GM23338 (cell line): ENCODE measurements around the gene COLEC12. TPM values are rescaled to one million over a fixed set of nuclear protein-coding genes. Genes with fewer than 3 reads are reported as not detected.

Source experiments
- ATAC-seq: fragments of 200-7000 bp; cut with Tn5 transposase; 3 replicates; pipeline ENCODE4 v1.9.1; 2020
- DNase-seq: peaks from one replicate; pipeline ENCODE4 v3.0.0-alpha.2; 2015; ENCODE audit warnings: low spot score
- H2AFZ ChIP-seq: fragments of 200-600 bp; sonication (generic); 2 replicates; pipeline ENCODE4 v1.8.0; 2016; ENCODE audit warnings: antibody characterized with exemption, mild to moderate bottlenecking, moderate library complexity
- H3F3A ChIP-seq: fragments of 200-600 bp; sonication (generic); replicated peaks from 2 replicates; pipeline ENCODE4 v1.8.0; 2017; ENCODE audit warnings: antibody characterized with exemption, mixed run types, low read depth
- H3K27ac ChIP-seq: fragments of 200-600 bp; sonication (generic); 2 replicates; pipeline ENCODE4 v1.6.1; 2016; ENCODE audit warnings: low read depth
- H3K27me3 ChIP-seq: fragments of 200-600 bp; sonication (generic); 2 replicates; pipeline ENCODE4 v1.8.0; 2016; ENCODE audit warnings: mild to moderate bottlenecking, mixed run types, moderate library complexity; ENCODE audit not compliant: insufficient read depth
- H3K36me3 ChIP-seq: fragments of 200-600 bp; sonication (generic); 2 replicates; pipeline ENCODE4 v1.8.0; 2016; ENCODE audit warnings: mild to moderate bottlenecking; ENCODE audit not compliant: insufficient read depth
- H3K4me1 ChIP-seq: fragments of 200-600 bp; sonication (generic); 2 replicates; pipeline ENCODE4 v1.8.0; 2016; ENCODE audit warnings: mild to moderate bottlenecking, moderate library complexity; ENCODE audit not compliant: insufficient read depth
- H3K4me2 ChIP-seq: fragments of 200-600 bp; sonication (generic); 2 replicates; pipeline ENCODE4 v1.7.1; 2017; ENCODE audit warnings: mixed run types
- H3K4me3 ChIP-seq: fragments of 200-600 bp; sonication (generic); 2 replicates; pipeline ENCODE4 v1.6.1; 2016; ENCODE audit warnings: mixed run types
- H3K79me2 ChIP-seq: fragments of 200-600 bp; sonication (generic); replicated peaks from 2 replicates; pipeline ENCODE4 v1.8.0; 2017; ENCODE audit warnings: mild to moderate bottlenecking; ENCODE audit not compliant: insufficient read depth
- H3K9me2 ChIP-seq: fragments of 200-600 bp; sonication (generic); 2 replicates; pipeline ENCODE4 v1.8.0; 2017; ENCODE audit not compliant: insufficient read depth
- H4K20me1 ChIP-seq: fragments of 200-600 bp; sonication (generic); replicated peaks from 2 replicates; pipeline ENCODE4 v1.8.0; 2017; ENCODE audit warnings: mild to moderate bottlenecking; ENCODE audit not compliant: insufficient read depth
- H3K27ac Mint-ChIP-seq: 2 replicates; pipeline ENCODE4 v1.8.0; 2020; ENCODE audit warnings: inconsistent platforms, mild to moderate bottlenecking, moderate library complexity, mixed read lengths
- H3K27me3 Mint-ChIP-seq: 3 replicates; pipeline ENCODE4 v1.8.0; 2022; ENCODE audit warnings: low read depth, mild to moderate bottlenecking, moderate library complexity, mixed read lengths, inconsistent platforms; ENCODE audit not compliant: insufficient read depth, poor library complexity
- H3K36me3 Mint-ChIP-seq: 3 replicates; pipeline ENCODE4 v1.8.0; 2021; ENCODE audit warnings: low read depth, mild to moderate bottlenecking, inconsistent platforms, moderate library complexity, mixed read lengths
- H3K4me1 Mint-ChIP-seq: 3 replicates; pipeline ENCODE4 v1.8.0; 2020; ENCODE audit warnings: mild to moderate bottlenecking, inconsistent platforms, mixed read lengths
- H3K4me3 Mint-ChIP-seq: 3 replicates; pipeline ENCODE4 v1.8.0; 2021; ENCODE audit warnings: moderate library complexity, mild to moderate bottlenecking, inconsistent platforms, mixed read lengths
- H3K9me3 Mint-ChIP-seq: 3 replicates; pipeline ENCODE4 v1.8.0; 2020; ENCODE audit warnings: moderate library complexity, mild to moderate bottlenecking, inconsistent platforms, mixed read lengths
- CREB1 ChIP-seq: fragments of 250-450 bp; sonication (Bioruptor Pico); IDR thresholded peaks from 2 replicates; pipeline ENCODE4 v1.5.0; 2020; ENCODE audit warnings: low read depth, mild to moderate bottlenecking, moderate library complexity
- EZH2 ChIP-seq: fragments of 200-600 bp; sonication (generic); IDR thresholded peaks from one replicate; pipeline ENCODE4 v1.8.0; 2017; ENCODE audit warnings: antibody characterized with exemption, mild to moderate bottlenecking, low read depth; ENCODE audit not compliant: unreplicated experiment
- EZH2phosphoT487 ChIP-seq: fragments of 200-600 bp; sonication (generic); IDR thresholded peaks from one replicate; pipeline ENCODE4 v1.8.1; 2018; ENCODE audit warnings: antibody characterized with exemption; ENCODE audit not compliant: unreplicated experiment
- JUNB ChIP-seq: IDR thresholded peaks from one replicate; pipeline ENCODE4 v1.6.1; 2016; ENCODE audit warnings: antibody characterized with exemption; ENCODE audit not compliant: unreplicated experiment
- NANOG ChIP-seq: IDR thresholded peaks from 2 replicates; pipeline ENCODE4 v1.6.1; 2016; ENCODE audit warnings: antibody characterized with exemption, borderline replicate concordance
- POLR2AphosphoS5 ChIP-seq: IDR thresholded peaks from 2 replicates; pipeline ENCODE4 v1.6.1; 2016; ENCODE audit warnings: antibody characterized with exemption, low read depth
- STAT1 ChIP-seq: IDR thresholded peaks from one replicate; pipeline ENCODE4 v1.6.1; 2016; ENCODE audit warnings: antibody characterized with exemption; ENCODE audit not compliant: unreplicated experiment
- ZNF114 ChIP-seq: fragments of 250-450 bp; sonication (Bioruptor Pico); IDR thresholded peaks from 2 replicates; pipeline ENCODE4 v1.5.0; 2020; ENCODE audit warnings: mild to moderate bottlenecking, moderate library complexity
- ZNF331 ChIP-seq: fragments of 250-450 bp; sonication (Bioruptor Pico); IDR thresholded peaks from 2 replicates; pipeline ENCODE4 v1.5.0; 2020; ENCODE audit warnings: low read depth, mild to moderate bottlenecking, moderate library complexity
- polyA plus RNA-seq: library from polyadenylated mRNA; unstranded; fragments of >200 nt; fragmentation: Nextera tagmentation; extraction: Ambion mirVana; gene quantifications from 2 replicates; pipeline ENCODE4 v1.2.1, GENCODE V29; 2016
- total RNA-seq: library from RNA; depleted of rRNA; stranded (reverse); fragments of >200 nt; shearing (Covaris generic); gene quantifications from 2 replicates; pipeline ENCODE4 v1.2.3, GENCODE V29; 2014
- TF ChIP-seq, protein P1 (sequence below): fragments of 250-450 bp; sonication (Bioruptor Pico); IDR thresholded peaks from 2 replicates; pipeline ENCODE4 v1.5.0; 2020; ENCODE audit warnings: mild to moderate bottlenecking, moderate library complexity
- TF ChIP-seq, protein P2 (sequence below): IDR thresholded peaks from 2 replicates; pipeline ENCODE4 v1.6.1; 2016; ENCODE audit warnings: antibody characterized with exemption
- TF ChIP-seq, protein P3 (sequence below): IDR thresholded peaks from one replicate; pipeline ENCODE4 v1.6.1; 2018; ENCODE audit warnings: antibody characterized with exemption; ENCODE audit not compliant: unreplicated experiment
- TF ChIP-seq, protein P4 (sequence below), 2 experiments: fragments of 200-600 bp in 1 of 2; sonication (generic) in 1 of 2; conservative IDR thresholded peaks; 2 replicates each; pipeline versions ENCODE4 v1.5.1 to v1.6.1; 2016 to 2017; ENCODE audit warnings: antibody characterized with exemption in 2 of 2, low read depth in 2 of 2, mild to moderate bottlenecking in 2 of 2, moderate library complexity in 1 of 2

The COLEC12 gene
- total and polyA plus RNA-seq, 2 experiments from 2014 or later = 1.1 to 3.2 TPM

DNA sequence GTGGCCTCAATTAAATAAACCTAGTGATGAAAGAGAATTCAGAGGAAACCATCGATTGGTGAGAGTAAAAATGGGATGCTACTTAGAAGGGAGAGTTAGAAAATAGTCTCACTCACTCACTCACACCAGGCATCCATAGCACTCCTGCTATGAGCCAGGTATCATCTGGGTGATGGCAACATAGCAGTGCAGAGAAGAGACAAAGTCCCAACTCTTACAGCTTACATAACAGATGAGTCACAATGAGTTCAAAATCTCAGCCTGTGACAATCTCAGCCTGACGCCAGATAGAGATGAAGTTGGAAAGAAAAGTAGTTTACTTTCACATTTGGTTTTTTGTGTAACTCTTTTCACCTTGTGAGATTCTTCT lies 177.3 kb downstream of the COLEC12 start:
- H2AFZ ChIP-seq = no peak overlapping the region
- no peaks in the 10 kb centered on the region for H3F3A ChIP-seq
- Mint-ChIP-seq H3K4me3 (no peak overlapping the region), H3K27ac (no peak overlapping the region), H3K4me1 (no peaks in the 10 kb centered on the region), H3K36me3 (no peaks in the 10 kb centered on the region), H3K27me3 (peaks cover 5% of the 10 kb centered on the region), H3K9me3 (no peaks in the 10 kb centered on the region)
- no peaks in the 10 kb centered on the region for H3K36me3 ChIP-seq
- H3K79me2 ChIP-seq = no peaks in the 10 kb centered on the region
- ATAC-seq = no peak
- H3K4me3 ChIP-seq = no peak overlapping the region
- no peaks in the 10 kb centered on the region for H3K4me1 ChIP-seq
- no peak for DNase-seq
- H4K20me1 ChIP-seq = peaks cover 5% of the 10 kb centered on the region; the same call in 1 of the 2 replicates
- TF ChIP-seq ZNF331 (CRISPR knock-in tag) (no peak), POLR2AphosphoS5 (no peak), EZH2 (no peak), STAT1 (no peak), JUNB (no peak), NANOG (no peak), ZNF114 (CRISPR knock-in tag) (no peak), EZH2phosphoT487 (no peak), CREB1 (no peak)
- TF ChIP-seq, protein P1, sequence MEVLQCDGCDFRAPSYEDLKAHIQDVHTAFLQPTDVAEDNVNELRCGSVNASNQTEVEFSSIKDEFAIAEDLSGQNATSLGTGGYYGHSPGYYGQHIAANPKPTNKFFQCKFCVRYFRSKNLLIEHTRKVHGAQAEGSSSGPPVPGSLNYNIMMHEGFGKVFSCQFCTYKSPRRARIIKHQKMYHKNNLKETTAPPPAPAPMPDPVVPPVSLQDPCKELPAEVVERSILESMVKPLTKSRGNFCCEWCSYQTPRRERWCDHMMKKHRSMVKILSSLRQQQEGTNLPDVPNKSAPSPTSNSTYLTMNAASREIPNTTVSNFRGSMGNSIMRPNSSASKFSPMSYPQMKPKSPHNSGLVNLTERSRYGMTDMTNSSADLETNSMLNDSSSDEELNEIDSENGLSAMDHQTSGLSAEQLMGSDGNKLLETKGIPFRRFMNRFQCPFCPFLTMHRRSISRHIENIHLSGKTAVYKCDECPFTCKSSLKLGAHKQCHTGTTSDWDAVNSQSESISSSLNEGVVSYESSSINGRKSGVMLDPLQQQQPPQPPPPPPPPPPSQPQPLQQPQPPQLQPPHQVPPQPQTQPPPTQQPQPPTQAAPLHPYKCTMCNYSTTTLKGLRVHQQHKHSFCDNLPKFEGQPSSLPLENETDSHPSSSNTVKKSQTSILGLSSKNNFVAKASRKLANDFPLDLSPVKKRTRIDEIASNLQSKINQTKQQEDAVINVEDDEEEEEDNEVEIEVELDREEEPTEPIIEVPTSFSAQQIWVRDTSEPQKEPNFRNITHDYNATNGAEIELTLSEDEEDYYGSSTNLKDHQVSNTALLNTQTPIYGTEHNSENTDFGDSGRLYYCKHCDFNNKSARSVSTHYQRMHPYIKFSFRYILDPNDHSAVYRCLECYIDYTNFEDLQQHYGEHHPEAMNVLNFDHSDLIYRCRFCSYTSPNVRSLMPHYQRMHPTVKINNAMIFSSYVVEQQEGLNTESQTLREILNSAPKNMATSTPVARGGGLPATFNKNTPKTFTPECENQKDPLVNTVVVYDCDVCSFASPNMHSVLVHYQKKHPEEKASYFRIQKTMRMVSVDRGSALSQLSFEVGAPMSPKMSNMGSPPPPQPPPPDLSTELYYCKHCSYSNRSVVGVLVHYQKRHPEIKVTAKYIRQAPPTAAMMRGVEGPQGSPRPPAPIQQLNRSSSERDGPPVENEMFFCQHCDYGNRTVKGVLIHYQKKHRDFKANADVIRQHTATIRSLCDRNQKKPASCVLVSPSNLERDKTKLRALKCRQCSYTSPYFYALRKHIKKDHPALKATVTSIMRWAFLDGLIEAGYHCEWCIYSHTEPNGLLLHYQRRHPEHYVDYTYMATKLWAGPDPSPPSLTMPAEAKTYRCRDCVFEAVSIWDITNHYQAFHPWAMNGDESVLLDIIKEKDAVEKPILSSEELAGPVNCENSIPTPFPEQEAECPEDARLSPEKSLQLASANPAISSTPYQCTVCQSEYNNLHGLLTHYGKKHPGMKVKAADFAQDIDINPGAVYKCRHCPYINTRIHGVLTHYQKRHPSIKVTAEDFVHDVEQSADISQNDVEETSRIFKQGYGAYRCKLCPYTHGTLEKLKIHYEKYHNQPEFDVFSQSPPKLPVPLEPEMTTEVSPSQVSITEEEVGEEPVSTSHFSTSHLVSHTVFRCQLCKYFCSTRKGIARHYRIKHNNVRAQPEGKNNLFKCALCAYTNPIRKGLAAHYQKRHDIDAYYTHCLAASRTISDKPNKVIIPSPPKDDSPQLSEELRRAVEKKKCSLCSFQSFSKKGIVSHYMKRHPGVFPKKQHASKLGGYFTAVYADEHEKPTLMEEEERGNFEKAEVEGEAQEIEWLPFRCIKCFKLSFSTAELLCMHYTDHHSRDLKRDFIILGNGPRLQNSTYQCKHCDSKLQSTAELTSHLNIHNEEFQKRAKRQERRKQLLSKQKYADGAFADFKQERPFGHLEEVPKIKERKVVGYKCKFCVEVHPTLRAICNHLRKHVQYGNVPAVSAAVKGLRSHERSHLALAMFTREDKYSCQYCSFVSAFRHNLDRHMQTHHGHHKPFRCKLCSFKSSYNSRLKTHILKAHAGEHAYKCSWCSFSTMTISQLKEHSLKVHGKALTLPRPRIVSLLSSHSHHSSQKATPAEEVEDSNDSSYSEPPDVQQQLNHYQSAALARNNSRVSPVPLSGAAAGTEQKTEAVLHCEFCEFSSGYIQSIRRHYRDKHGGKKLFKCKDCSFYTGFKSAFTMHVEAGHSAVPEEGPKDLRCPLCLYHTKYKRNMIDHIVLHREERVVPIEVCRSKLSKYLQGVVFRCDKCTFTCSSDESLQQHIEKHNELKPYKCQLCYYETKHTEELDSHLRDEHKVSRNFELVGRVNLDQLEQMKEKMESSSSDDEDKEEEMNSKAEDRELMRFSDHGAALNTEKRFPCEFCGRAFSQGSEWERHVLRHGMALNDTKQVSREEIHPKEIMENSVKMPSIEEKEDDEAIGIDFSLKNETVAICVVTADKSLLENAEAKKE (CRISPR knock-in tag) = no peak
- TF ChIP-seq, protein P2, sequence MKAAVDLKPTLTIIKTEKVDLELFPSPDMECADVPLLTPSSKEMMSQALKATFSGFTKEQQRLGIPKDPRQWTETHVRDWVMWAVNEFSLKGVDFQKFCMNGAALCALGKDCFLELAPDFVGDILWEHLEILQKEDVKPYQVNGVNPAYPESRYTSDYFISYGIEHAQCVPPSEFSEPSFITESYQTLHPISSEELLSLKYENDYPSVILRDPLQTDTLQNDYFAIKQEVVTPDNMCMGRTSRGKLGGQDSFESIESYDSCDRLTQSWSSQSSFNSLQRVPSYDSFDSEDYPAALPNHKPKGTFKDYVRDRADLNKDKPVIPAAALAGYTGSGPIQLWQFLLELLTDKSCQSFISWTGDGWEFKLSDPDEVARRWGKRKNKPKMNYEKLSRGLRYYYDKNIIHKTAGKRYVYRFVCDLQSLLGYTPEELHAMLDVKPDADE = no peak
- TF ChIP-seq, protein P3, sequence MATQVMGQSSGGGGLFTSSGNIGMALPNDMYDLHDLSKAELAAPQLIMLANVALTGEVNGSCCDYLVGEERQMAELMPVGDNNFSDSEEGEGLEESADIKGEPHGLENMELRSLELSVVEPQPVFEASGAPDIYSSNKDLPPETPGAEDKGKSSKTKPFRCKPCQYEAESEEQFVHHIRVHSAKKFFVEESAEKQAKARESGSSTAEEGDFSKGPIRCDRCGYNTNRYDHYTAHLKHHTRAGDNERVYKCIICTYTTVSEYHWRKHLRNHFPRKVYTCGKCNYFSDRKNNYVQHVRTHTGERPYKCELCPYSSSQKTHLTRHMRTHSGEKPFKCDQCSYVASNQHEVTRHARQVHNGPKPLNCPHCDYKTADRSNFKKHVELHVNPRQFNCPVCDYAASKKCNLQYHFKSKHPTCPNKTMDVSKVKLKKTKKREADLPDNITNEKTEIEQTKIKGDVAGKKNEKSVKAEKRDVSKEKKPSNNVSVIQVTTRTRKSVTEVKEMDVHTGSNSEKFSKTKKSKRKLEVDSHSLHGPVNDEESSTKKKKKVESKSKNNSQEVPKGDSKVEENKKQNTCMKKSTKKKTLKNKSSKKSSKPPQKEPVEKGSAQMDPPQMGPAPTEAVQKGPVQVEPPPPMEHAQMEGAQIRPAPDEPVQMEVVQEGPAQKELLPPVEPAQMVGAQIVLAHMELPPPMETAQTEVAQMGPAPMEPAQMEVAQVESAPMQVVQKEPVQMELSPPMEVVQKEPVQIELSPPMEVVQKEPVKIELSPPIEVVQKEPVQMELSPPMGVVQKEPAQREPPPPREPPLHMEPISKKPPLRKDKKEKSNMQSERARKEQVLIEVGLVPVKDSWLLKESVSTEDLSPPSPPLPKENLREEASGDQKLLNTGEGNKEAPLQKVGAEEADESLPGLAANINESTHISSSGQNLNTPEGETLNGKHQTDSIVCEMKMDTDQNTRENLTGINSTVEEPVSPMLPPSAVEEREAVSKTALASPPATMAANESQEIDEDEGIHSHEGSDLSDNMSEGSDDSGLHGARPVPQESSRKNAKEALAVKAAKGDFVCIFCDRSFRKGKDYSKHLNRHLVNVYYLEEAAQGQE = no peak
- TF ChIP-seq, protein P4, sequence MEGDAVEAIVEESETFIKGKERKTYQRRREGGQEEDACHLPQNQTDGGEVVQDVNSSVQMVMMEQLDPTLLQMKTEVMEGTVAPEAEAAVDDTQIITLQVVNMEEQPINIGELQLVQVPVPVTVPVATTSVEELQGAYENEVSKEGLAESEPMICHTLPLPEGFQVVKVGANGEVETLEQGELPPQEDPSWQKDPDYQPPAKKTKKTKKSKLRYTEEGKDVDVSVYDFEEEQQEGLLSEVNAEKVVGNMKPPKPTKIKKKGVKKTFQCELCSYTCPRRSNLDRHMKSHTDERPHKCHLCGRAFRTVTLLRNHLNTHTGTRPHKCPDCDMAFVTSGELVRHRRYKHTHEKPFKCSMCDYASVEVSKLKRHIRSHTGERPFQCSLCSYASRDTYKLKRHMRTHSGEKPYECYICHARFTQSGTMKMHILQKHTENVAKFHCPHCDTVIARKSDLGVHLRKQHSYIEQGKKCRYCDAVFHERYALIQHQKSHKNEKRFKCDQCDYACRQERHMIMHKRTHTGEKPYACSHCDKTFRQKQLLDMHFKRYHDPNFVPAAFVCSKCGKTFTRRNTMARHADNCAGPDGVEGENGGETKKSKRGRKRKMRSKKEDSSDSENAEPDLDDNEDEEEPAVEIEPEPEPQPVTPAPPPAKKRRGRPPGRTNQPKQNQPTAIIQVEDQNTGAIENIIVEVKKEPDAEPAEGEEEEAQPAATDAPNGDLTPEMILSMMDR (conservative IDR thresholded peaks at IDR 0.05; ENCODE audit: low read depth in 2 of 2) = no peak
- H3K27me3 ChIP-seq = no peaks in the 10 kb centered on the region
- no peak overlapping the region for H3K4me2 ChIP-seq
- no peaks in the 10 kb centered on the region for H3K9me2 ChIP-seq
- H3K27ac ChIP-seq = no peak overlapping the region
